SK-N-SH (cell line): ENCODE results near the gene ATP6V0A1. TPM values are rescaled to one million over a fixed set of nuclear protein-coding genes. Genes with fewer than 3 reads are reported as not detected.

ENCODE experiments used
- CTCF ChIA-PET: fragments of 300-600, 350-600 bp; formaldehyde crosslinking; extraction: SDS; loops from one replicate; lab custom pipeline; 2021; lab: Yijun Ruan, JAX
- POLR2A ChIA-PET: fragments of 350-600 bp; sonication (Branson Sonifier 250); formaldehyde crosslinking; extraction: SDS; loops from one replicate; lab custom pipeline; 2020; ENCODE audit warnings: antibody characterized with exemption, inconsistent platforms; lab: Yijun Ruan, JAX
- DNase-seq: peaks from one replicate; pipeline ENCODE4 v3.0.0; 2012
- H2AFZ ChIP-seq: fragments of 200-600 bp; sonication (generic); 2 replicates; pipeline ENCODE4 v1.8.1; 2016; ENCODE audit warnings: antibody characterized with exemption, mild to moderate bottlenecking, low read depth
- H3F3A ChIP-seq: fragments of 200-600 bp; sonication (generic); replicated peaks from 2 replicates; pipeline ENCODE3; 2016; ENCODE audit warnings: antibody characterized with exemption, mild to moderate bottlenecking; ENCODE audit not compliant: insufficient read depth
- H3K27ac ChIP-seq, 2 experiments: fragments of 200-500 bp in 1 of 2; fragments of 200-600 bp in 1 of 2; sonication (Bioruptor generic) in 1 of 2; sonication (generic), shearing (Covaris generic) in 1 of 2; 2 replicates each; pipeline versions ENCODE4 v1.5.1 to v1.6.1; 2014 to 2016; ENCODE audit warnings: low read depth in 2 of 2, inconsistent platforms in 1 of 2, low read length in 1 of 2, mild to moderate bottlenecking in 1 of 2, mixed read lengths in 1 of 2
- H3K27me3 ChIP-seq: fragments of 200-600 bp; sonication (generic), shearing (Covaris generic); 2 replicates; pipeline ENCODE4 v1.6.1; 2016; ENCODE audit warnings: mixed run types; ENCODE audit not compliant: insufficient read depth
- H3K36me3 ChIP-seq, 2 experiments: fragments of 200-500 bp in 1 of 2; fragments of 200-600 bp in 1 of 2; sonication (Bioruptor generic) in 1 of 2; sonication (generic) in 1 of 2; replicated peaks in 1 of 2; 2 replicates each; pipeline versions ENCODE3 to v1.5.1; 2014 to 2016; ENCODE audit warnings: low read length in 1 of 2, mild to moderate bottlenecking in 1 of 2; ENCODE audit not compliant: insufficient read depth in 2 of 2, control insufficient read depth in 1 of 2
- H3K4me1 ChIP-seq, 2 experiments: fragments of 200-500 bp in 1 of 2; fragments of 200-600 bp in 1 of 2; sonication (Bioruptor generic) in 1 of 2; sonication (generic), shearing (Covaris generic) in 1 of 2; 2 replicates each; pipeline versions ENCODE4 v1.5.1 to v1.6.1; 2014 to 2016; ENCODE audit warnings: low read depth in 1 of 2, low read length in 1 of 2, mixed run types in 1 of 2; ENCODE audit not compliant: insufficient read depth in 2 of 2, control insufficient read depth in 1 of 2
- H3K4me2 ChIP-seq: fragments of 200-600 bp; sonication (generic), shearing (Covaris generic); 2 replicates; pipeline ENCODE4 v1.6.1; 2017; ENCODE audit warnings: mixed run types
- H3K4me3 ChIP-seq, 2 experiments: fragments of 200-500 bp in 1 of 2; fragments of 200-600 bp in 1 of 2; sonication (Bioruptor generic) in 1 of 2; sonication (generic), shearing (Covaris generic) in 1 of 2; 2 replicates each; pipeline versions ENCODE4 v1.5.1 to v1.8.1; 2014 to 2016; ENCODE audit warnings: low read depth in 2 of 2, inconsistent platforms in 1 of 2, low read length in 1 of 2, mild to moderate bottlenecking in 1 of 2, mixed read lengths in 1 of 2, moderate library complexity in 1 of 2
- H3K79me2 ChIP-seq: fragments of 200-600 bp; sonication (generic); 2 replicates; pipeline ENCODE4 v1.8.1; 2017; ENCODE audit warnings: mild to moderate bottlenecking; ENCODE audit not compliant: insufficient read depth
- H3K9ac ChIP-seq: fragments of 200-600 bp; sonication (generic); 2 replicates; pipeline ENCODE4 v1.6.1; 2017; ENCODE audit warnings: mixed run types
- H3K9me2 ChIP-seq: fragments of 200-600 bp; sonication (generic); 2 replicates; pipeline ENCODE4 v1.6.1; 2017; ENCODE audit warnings: mixed run types
- H3K9me3 ChIP-seq: fragments of 200-600 bp; sonication (generic); 2 replicates; pipeline ENCODE4 v1.6.1; 2017; ENCODE audit warnings: mixed run types, mild to moderate bottlenecking, moderate library complexity
- H4K20me1 ChIP-seq: fragments of 200-600 bp; sonication (generic); 2 replicates; pipeline ENCODE4 v1.6.1; 2017; ENCODE audit warnings: mild to moderate bottlenecking, mixed run types; ENCODE audit not compliant: insufficient read depth
- CHD2 ChIP-seq: fragments of 150-350 bp; IDR thresholded peaks from 2 replicates; pipeline ENCODE4 v1.6.1; 2018; ENCODE audit warnings: low read length; ENCODE audit not compliant: partially characterized antibody
- FOSL2 ChIP-seq: IDR thresholded peaks from 2 replicates; pipeline ENCODE4 v1.4.0; 2012; ENCODE audit warnings: low read depth, mild to moderate bottlenecking, moderate library complexity, borderline replicate concordance
- FOXJ3 ChIP-seq: sonication (generic); formaldehyde crosslinking; IDR thresholded peaks from 2 replicates; pipeline ENCODE4 v1.5.1; 2020; ENCODE audit warnings: mild to moderate bottlenecking, missing genetic modification reagents
- GABPA ChIP-seq: IDR thresholded peaks from 2 replicates; pipeline ENCODE4 v1.4.0; 2012; ENCODE audit warnings: low read depth, mild to moderate bottlenecking
- GATA2 ChIP-seq: sonication (generic); formaldehyde crosslinking; IDR thresholded peaks from 2 replicates; pipeline ENCODE4 v1.5.0; 2020; ENCODE audit warnings: mild to moderate bottlenecking, missing genetic modification reagents
- MEF2A ChIP-seq: IDR thresholded peaks from 2 replicates; pipeline ENCODE4 v1.4.0; 2012; ENCODE audit warnings: low read depth, borderline replicate concordance
- NRF1 ChIP-seq: IDR thresholded peaks from 2 replicates; pipeline ENCODE4 v1.6.1; 2012; ENCODE audit warnings: low read depth, mild to moderate bottlenecking, low read length
- POLR2AphosphoS5 ChIP-seq: IDR thresholded peaks from 2 replicates; pipeline ENCODE4 v1.6.1; 2012; ENCODE audit warnings: low read depth, low read length
- RAD21 ChIP-seq: IDR thresholded peaks from 2 replicates; pipeline ENCODE4 v1.6.1; 2012; ENCODE audit warnings: mild to moderate bottlenecking, low read length
- RCOR1 ChIP-seq: fragments of 150-350 bp; IDR thresholded peaks from 2 replicates; pipeline ENCODE4 v1.6.1; 2017; ENCODE audit warnings: antibody characterized with exemption, low read length
- RFX5 ChIP-seq: IDR thresholded peaks from 2 replicates; pipeline ENCODE4 v1.6.1; 2012; ENCODE audit warnings: mild to moderate bottlenecking, improper control_type of control experiment, low read length
- RXRA ChIP-seq: IDR thresholded peaks from 2 replicates; pipeline ENCODE4 v1.4.0; 2012; ENCODE audit warnings: low read depth, mild to moderate bottlenecking, borderline replicate concordance
- WGBS: methylation state at CpG from one replicate; pipeline ENCODE4 v1.1.6; 2017; ENCODE audit warnings: low lambda C conversion rate; 5-methylcytosine and 5-hydroxymethylcytosine counted together
- polyA plus RNA-seq, 3 experiments: library from polyadenylated mRNA; depleted of rRNA; stranded (reverse); fragments of >200 nt; gene quantifications; 2 replicates each; pipeline ENCODE4 v1.2.3, GENCODE V29; 2012
- TF ChIP-seq, protein P1 (sequence below): IDR thresholded peaks from 2 replicates; pipeline ENCODE4; 2012
- TF ChIP-seq, protein P2 (sequence below): fragments of 200-600 bp; sonication (generic); IDR thresholded peaks from 2 replicates; pipeline ENCODE4 v1.6.1; 2017; ENCODE audit warnings: antibody characterized with exemption, mild to moderate bottlenecking, moderate library complexity
- TF ChIP-seq, protein P3 (sequence below): IDR thresholded peaks from 2 replicates; pipeline ENCODE4 v1.4.0; 2012; ENCODE audit warnings: low read depth

ATP6V0A1 gene
- polyA plus RNA-seq, 1 of the 3 experiments (the other 2 are of a cell fraction), result 31.7 TPM

- Histone ChIP-seq H3F3A (peaks cover 68% of the 10 kb centered on the region), H3K4me1 (peaks cover 43 to 57% of the 10 kb centered on the region in 2 experiments), H3K27ac (peak overlapping the region; percentile 92 to 100), H3K9me3 (no peaks in the 10 kb centered on the region), H3K9me2 (no peaks in the 10 kb centered on the region), H4K20me1 (no peaks in the 10 kb centered on the region), H3K36me3 (no peaks in the 10 kb centered on the region), H3K4me3 (no peak overlapping the region), H3K27me3 (no peaks in the 10 kb centered on the region), H2AFZ (no peak overlapping the region), H3K4me2 (peak overlapping the region; percentile 81), H3K9ac (peak overlapping the region; percentile 73; the same call in 1 of the 2 replicates), H3K79me2 (peaks cover 16% of the 10 kb centered on the region)
- no peak for TF ChIP-seq FOXJ3 (CRISPR knock-in tag)
- TF ChIP-seq, protein P1, sequence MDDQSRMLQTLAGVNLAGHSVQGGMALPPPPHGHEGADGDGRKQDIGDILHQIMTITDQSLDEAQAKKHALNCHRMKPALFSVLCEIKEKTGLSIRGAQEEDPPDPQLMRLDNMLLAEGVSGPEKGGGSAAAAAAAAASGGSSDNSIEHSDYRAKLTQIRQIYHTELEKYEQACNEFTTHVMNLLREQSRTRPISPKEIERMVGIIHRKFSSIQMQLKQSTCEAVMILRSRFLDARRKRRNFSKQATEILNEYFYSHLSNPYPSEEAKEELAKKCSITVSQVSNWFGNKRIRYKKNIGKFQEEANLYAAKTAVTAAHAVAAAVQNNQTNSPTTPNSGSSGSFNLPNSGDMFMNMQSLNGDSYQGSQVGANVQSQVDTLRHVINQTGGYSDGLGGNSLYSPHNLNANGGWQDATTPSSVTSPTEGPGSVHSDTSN, result peak; percentile 46
- 81% methylated on average over 7 of the region's 8 CpGs for WGBS
- ChIA-PET POLR2A (no interaction called here), CTCF (interaction anchor here (0.9 to 7.9 kb wide), 11 partner anchors 9 to 209 kb away, joined by 3 to 83 read pairs (median 4); no protein-coding TSS in a partner anchor)
- DNase-seq, result no peak
Measured at GRCh38 chr17:42521036-42521435, 62.4 kb downstream of the ATP6V0A1 start.

DNA sequence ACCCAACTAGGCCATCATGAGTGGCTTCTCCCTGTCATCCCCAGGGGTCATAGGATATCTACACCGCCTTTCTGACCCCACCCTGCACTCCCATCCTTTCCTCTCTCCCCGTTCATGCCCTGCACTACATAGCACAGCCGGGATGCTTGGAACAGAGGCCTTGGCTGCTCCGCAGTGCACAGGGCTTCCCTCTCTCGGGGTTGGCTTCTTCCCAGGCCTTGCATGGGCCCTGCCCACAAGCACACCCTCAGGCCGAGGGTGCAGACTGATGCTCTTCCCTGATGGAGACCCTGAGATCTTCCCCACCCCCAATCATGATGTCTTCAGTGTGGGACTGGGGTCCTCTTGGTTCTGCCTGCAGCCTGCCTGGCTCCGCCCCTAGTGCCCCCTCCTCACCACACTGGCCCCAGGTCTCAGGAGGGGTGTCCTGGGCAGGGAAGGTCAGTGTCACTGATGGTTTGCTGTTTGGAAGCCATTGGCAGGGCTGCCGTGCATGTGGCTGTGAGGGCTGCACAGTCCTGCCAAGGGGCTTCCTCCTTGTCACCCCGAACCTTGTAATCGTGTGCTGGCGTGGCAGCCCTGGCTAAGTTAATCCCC lies 63.1 kb downstream of the ATP6V0A1 start:
- Histone ChIP-seq H3K4me3 (no peak overlapping the region), H4K20me1 (no peaks in the 10 kb centered on the region), H3K27ac (peak overlapping the region; percentile 92 to 100), H3K27me3 (no peaks in the 10 kb centered on the region), H2AFZ (no peak overlapping the region), H3F3A (peaks cover 72% of the 10 kb centered on the region), H3K9me3 (no peaks in the 10 kb centered on the region), H3K36me3 (no peaks in the 10 kb centered on the region), H3K9ac (peak overlapping the region; percentile 73; the same call in 1 of the 2 replicates), H3K79me2 (peaks cover 16% of the 10 kb centered on the region), H3K4me2 (peak overlapping the region; percentile 81), H3K4me1 (peaks cover 43 to 57% of the 10 kb centered on the region in 2 experiments), H3K9me2 (no peaks in the 10 kb centered on the region)
- ChIA-PET POLR2A (no interaction called here), CTCF (interaction anchor here (0.9 to 7.9 kb wide), 4 partner anchors 9 to 200 kb away, joined by 3 to 83 read pairs (median 10); no protein-coding TSS in a partner anchor)
- no peak for TF ChIP-seq FOSL2
- no peak for TF ChIP-seq RAD21
- TF ChIP-seq FOXJ3 (CRISPR knock-in tag), result no peak
- TF ChIP-seq RCOR1, result no peak
- TF ChIP-seq, protein P2, sequence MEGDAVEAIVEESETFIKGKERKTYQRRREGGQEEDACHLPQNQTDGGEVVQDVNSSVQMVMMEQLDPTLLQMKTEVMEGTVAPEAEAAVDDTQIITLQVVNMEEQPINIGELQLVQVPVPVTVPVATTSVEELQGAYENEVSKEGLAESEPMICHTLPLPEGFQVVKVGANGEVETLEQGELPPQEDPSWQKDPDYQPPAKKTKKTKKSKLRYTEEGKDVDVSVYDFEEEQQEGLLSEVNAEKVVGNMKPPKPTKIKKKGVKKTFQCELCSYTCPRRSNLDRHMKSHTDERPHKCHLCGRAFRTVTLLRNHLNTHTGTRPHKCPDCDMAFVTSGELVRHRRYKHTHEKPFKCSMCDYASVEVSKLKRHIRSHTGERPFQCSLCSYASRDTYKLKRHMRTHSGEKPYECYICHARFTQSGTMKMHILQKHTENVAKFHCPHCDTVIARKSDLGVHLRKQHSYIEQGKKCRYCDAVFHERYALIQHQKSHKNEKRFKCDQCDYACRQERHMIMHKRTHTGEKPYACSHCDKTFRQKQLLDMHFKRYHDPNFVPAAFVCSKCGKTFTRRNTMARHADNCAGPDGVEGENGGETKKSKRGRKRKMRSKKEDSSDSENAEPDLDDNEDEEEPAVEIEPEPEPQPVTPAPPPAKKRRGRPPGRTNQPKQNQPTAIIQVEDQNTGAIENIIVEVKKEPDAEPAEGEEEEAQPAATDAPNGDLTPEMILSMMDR, result no peak
- no peak for TF ChIP-seq GATA2 (CRISPR knock-in tag)
- TF ChIP-seq RFX5, result no peak
- TF ChIP-seq POLR2AphosphoS5, result no peak
- no peak for TF ChIP-seq NRF1
- TF ChIP-seq, protein P3, sequence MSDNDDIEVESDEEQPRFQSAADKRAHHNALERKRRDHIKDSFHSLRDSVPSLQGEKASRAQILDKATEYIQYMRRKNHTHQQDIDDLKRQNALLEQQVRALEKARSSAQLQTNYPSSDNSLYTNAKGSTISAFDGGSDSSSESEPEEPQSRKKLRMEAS, result no peak
- TF ChIP-seq CHD2, result no peak
- TF ChIP-seq, protein P1, result no peak
- TF ChIP-seq MEF2A, result no peak
- TF ChIP-seq RXRA, result no peak
- no peak for TF ChIP-seq GABPA
- no peak for DNase-seq
- 85% methylated on average over 9 of the region's 11 CpGs for WGBS
